Central memory CD8-positive, alpha-beta T cell (primary cell): ENCODE results near the gene MCF2L.
"Not testable (repeated sequence)": the region's sequence is repeated elsewhere in the genome, so short reads cannot be mapped to it uniquely, and the experiment has no call there.

Experiments used
- ATAC-seq: fragments of 150-1000 bp; cut with Tn5 transposase; replicated peaks from 2 replicates; pipeline ENCODE4 v1.10.0; 2022; ENCODE audit warnings: mild to moderate bottlenecking, moderate FRiP score, moderate number of reproducible peaks; ENCODE audit not compliant: poor library complexity, severe bottlenecking; ENCODE audit errors: extremely low read depth
- DNase-seq, 2 donors: peaks; one replicate each; pipeline ENCODE4 v3.0.0; 2021; ENCODE audit warnings: low spot score in 2 of 2
- H3K27ac Mint-ChIP-seq: one replicate; pipeline ENCODE4 v1.8.0; 2022; ENCODE audit warnings: low read depth, mild to moderate bottlenecking, moderate library complexity, mixed read lengths
- H3K27me3 Mint-ChIP-seq: one replicate; pipeline ENCODE4 v1.8.0; 2022; ENCODE audit warnings: mixed read lengths
- H3K36me3 Mint-ChIP-seq: one replicate; pipeline ENCODE4 v1.8.0; 2022; ENCODE audit warnings: mild to moderate bottlenecking, moderate library complexity, mixed read lengths; ENCODE audit not compliant: insufficient read depth
- H3K4me1 Mint-ChIP-seq: one replicate; pipeline ENCODE4 v1.8.0; 2022; ENCODE audit warnings: mixed read lengths
- H3K4me3 Mint-ChIP-seq: one replicate; pipeline ENCODE4 v1.8.0; 2022; ENCODE audit warnings: mild to moderate bottlenecking, moderate library complexity, mixed read lengths
- H3K9me3 Mint-ChIP-seq: one replicate; pipeline ENCODE4 v1.8.0; 2022; ENCODE audit warnings: mixed read lengths

MCF2L gene

GRCh38 chr13:113057559-113057958 is 88.5 kb downstream of the MCF2L start:
- H3K36me3 Mint-ChIP-seq, H3K4me1 Mint-ChIP-seq, H3K27ac Mint-ChIP-seq, H3K27me3 Mint-ChIP-seq, H3K9me3 Mint-ChIP-seq, DNase-seq, H3K4me3 Mint-ChIP-seq, ATAC-seq: not testable (repeated sequence)

DNA sequence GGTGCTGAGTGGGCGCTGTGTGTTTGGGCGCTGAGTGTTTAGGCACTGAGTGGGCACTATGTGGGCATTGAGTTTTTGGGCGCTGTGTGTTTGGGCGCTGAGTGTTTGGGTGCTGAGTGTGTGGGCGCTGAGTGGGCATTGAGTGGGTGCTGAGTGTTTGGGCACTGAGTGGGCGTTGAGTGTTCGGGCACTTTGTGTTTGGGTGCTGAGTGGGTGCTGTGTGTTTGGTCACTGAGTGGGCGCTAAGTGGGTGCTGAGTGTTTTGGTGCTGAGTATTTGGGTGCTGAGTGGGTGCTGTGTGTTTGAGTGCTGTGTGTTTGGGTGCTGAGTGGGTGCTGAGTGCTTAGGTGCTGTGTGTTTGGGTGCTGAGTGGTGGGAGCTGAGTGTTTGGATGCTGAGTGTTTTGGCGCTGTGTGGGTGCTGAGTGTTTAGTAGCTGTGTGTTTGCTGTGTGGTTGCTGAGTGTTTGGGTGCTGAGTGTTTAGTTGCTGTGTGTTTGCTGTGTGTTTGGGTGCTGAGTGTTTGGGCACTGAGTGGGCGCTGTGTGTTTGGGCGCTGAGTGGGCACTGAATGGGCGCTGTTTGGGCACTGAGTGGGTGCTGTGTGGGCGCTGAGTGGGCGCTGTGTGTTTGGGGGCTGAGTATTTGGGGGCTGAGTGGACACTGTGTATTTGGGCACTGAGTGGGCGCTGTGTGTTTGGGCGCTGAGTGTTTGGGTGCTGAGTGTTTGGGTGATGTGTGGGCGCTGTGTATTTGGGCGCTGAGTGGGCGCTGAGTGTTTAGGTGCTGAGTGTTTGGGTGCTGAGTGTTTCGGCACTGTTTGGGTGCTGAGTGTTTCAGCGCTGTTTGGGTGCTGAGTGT is 89.3 kb downstream of the MCF2L start:
- H3K27me3 Mint-ChIP-seq: no peaks in the 10 kb centered on the region
- H3K27ac Mint-ChIP-seq: no peak overlapping the region
- no peak for ATAC-seq
- H3K9me3 Mint-ChIP-seq: no peaks in the 10 kb centered on the region
- H3K4me3 Mint-ChIP-seq: no peak overlapping the region
- no peaks in the 10 kb centered on the region for H3K36me3 Mint-ChIP-seq
- no peak for DNase-seq
- no peaks in the 10 kb centered on the region for H3K4me1 Mint-ChIP-seq

DNA sequence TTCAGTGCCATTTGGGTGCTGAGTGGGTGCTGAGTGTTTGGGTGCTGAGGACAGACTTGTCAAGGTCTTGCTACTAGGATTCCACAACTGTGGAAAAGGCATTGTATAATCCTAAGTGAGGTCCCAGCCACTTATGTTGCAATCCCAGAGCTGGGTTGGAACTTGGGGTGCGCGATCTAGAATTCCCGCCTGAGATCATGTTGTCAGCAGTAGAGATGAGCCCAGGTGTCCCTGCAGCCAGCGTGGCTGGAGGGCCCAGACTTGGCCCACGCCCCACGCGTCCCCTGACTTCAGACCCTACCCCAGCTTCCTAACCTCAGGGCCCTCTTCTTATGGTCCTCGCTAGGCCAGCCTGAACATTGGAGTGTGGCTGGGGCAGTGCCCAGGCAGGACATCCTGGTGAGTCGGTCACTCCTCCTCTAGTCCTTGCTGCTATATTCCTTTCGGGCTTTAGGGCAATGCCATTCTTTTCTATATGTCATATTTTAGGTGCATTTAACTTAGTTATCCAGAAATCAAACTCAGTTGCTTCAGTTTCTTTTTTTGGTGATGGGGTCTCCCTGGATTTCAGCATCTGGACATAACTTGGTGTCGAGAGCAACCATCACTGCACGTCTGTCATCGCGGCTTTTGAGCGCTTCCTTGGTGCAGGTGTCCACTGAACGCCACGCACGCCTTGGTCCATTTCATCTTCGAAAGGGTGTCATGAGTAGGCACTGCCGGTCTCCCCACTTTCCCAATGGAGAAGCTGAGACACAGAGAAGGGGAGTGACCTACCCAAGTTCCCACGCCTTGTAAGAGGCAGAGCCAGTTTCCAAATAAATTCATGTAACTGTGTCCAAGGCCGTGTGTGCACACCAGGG is 90.2 kb downstream of the MCF2L start:
- Mint-ChIP-seq H3K4me1 (no peaks in the 10 kb centered on the region), H3K27ac (no peak overlapping the region), H3K4me3 (no peak overlapping the region), H3K36me3 (no peaks in the 10 kb centered on the region), H3K9me3 (no peaks in the 10 kb centered on the region), H3K27me3 (no peaks in the 10 kb centered on the region)
- DNase-seq: no peak
- no peak for ATAC-seq

DNA sequence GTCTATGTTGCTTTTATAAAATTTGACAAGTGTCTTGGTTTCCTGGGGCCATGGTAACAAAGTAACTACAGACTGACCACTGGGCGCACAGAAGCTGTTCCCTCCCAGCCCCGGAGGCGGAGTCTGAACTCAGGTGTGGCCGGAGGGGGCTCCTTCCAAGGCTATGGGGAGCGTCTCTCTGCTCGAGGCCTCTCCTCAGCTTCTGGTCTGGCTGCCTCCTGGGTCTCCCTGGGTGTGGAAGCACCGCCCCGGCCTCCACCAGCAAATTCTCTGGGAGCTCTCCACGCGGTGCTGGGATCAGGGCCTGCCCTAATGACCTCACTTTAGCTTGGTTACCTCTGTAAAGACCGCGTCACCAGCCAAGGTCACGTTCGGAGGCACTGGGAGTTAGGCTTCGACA is 90.9 kb downstream of the MCF2L start:
- Mint-ChIP-seq H3K4me3 (no peak overlapping the region), H3K27ac (no peak overlapping the region), H3K36me3 (no peaks in the 10 kb centered on the region), H3K27me3 (no peaks in the 10 kb centered on the region), H3K9me3 (no peaks in the 10 kb centered on the region), H3K4me1 (no peaks in the 10 kb centered on the region)
- no peak for ATAC-seq
- no peak for DNase-seq

DNA sequence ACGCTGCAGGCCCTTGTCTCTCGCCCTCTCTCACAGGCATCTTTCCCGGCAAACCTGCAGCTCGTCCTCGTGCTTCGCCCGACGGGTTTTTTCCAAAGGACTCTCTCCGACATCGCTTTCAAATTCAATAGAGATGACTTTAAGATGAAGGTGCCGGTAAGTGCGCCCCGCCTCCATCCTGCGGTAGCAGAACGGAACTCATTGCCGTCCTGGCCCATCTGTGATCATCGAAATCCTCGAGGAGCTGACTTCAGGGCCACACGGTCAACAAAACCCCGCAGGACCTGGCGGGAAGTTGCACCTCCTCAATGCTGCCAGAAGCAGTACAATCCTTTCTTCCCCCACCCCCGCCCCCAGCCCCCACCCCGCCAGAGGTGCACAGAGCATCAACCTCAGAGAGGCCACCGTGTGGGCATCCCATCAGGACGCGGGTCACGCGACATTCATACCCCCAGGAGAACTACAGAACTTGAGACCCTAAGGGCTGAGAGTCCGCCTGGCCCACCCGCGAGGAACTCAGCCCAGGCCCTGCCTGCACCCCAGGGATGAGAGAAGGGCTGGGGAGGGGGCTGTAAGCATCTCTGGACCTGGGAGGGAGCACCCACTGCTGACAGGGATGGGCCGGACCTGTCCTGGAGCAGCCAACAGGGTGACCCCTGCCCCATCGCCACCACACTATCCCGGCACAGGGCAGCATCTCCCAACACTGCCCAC is 91.7 kb downstream of the MCF2L start:
- ATAC-seq: no peak
- DNase-seq: no peak

DNA sequence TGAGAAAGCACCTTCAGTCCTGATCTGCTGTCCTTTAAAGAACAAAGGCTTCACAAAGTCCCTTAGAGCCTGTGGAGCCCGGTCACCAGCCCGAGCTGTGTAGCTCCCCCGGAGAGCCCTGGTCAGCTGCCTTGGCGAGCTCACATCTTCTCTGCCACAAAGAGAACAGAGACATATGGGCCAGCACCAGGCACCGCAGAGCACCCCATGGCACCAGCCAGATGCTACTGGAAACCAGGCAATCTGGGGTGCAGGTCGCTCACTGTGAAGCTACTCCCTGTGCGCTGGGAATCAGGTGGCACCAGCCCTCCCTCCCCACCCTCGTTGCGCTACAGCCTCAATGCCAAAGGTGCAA is 92.2 kb downstream of the MCF2L start:
- Mint-ChIP-seq H3K4me3 (no peak overlapping the region), H3K9me3 (no peaks in the 10 kb centered on the region), H3K36me3 (no peaks in the 10 kb centered on the region), H3K4me1 (no peaks in the 10 kb centered on the region), H3K27me3 (no peaks in the 10 kb centered on the region), H3K27ac (no peak overlapping the region)
- DNase-seq (no peak), ATAC-seq (no peak)

More for the DNA sequence above, 91.7 kb downstream of the MCF2L start:
- H3K4me1 Mint-ChIP-seq: no peaks in the 10 kb centered on the region
- no peak overlapping the region for H3K4me3 Mint-ChIP-seq
- no peaks in the 10 kb centered on the region for H3K9me3 Mint-ChIP-seq
- H3K27me3 Mint-ChIP-seq: no peaks in the 10 kb centered on the region
- no peaks in the 10 kb centered on the region for H3K36me3 Mint-ChIP-seq
- H3K27ac Mint-ChIP-seq: no peak overlapping the region

- DNase-seq: no peak
- ATAC-seq: no peak
- H3K27me3 Mint-ChIP-seq: no peaks in the 10 kb centered on the region
- no peak overlapping the region for H3K4me3 Mint-ChIP-seq
- H3K4me1 Mint-ChIP-seq: no peaks in the 10 kb centered on the region
- no peak overlapping the region for H3K27ac Mint-ChIP-seq
- H3K36me3 Mint-ChIP-seq: no peaks in the 10 kb centered on the region
- no peaks in the 10 kb centered on the region for H3K9me3 Mint-ChIP-seq
Observed at GRCh38 chr13:113061796-113062425, 92.9 kb downstream of the MCF2L start.

- Mint-ChIP-seq H3K27ac (no peak overlapping the region), H3K27me3 (no peaks in the 10 kb centered on the region), H3K36me3 (no peaks in the 10 kb centered on the region), H3K4me1 (no peaks in the 10 kb centered on the region), H3K9me3 (no peaks in the 10 kb centered on the region), H3K4me3 (no peak overlapping the region)
- ATAC-seq: no peak
- DNase-seq: no peak
Observed at GRCh38 chr13:113062691-113063090, 93.7 kb downstream of the MCF2L start.

GRCh38 chr13:113063091-113063491 is 94.1 kb downstream of the MCF2L start:
- H3K27me3 Mint-ChIP-seq: no peaks in the 10 kb centered on the region
- DNase-seq (no peak), ATAC-seq (no peak)
- H3K4me3 Mint-ChIP-seq: no peak overlapping the region
- H3K9me3 Mint-ChIP-seq: no peaks in the 10 kb centered on the region
- no peaks in the 10 kb centered on the region for H3K4me1 Mint-ChIP-seq
- H3K27ac Mint-ChIP-seq: no peak overlapping the region
- H3K36me3 Mint-ChIP-seq: no peaks in the 10 kb centered on the region

- Mint-ChIP-seq H3K4me1 (no peaks in the 10 kb centered on the region), H3K36me3 (no peaks in the 10 kb centered on the region), H3K27me3 (no peaks in the 10 kb centered on the region), H3K27ac (no peak overlapping the region), H3K4me3 (no peak overlapping the region), H3K9me3 (no peaks in the 10 kb centered on the region)
- ATAC-seq (no peak), DNase-seq (no peak)
Observed at GRCh38 chr13:113064000-113064533, 95.1 kb downstream of the MCF2L start.

DNA sequence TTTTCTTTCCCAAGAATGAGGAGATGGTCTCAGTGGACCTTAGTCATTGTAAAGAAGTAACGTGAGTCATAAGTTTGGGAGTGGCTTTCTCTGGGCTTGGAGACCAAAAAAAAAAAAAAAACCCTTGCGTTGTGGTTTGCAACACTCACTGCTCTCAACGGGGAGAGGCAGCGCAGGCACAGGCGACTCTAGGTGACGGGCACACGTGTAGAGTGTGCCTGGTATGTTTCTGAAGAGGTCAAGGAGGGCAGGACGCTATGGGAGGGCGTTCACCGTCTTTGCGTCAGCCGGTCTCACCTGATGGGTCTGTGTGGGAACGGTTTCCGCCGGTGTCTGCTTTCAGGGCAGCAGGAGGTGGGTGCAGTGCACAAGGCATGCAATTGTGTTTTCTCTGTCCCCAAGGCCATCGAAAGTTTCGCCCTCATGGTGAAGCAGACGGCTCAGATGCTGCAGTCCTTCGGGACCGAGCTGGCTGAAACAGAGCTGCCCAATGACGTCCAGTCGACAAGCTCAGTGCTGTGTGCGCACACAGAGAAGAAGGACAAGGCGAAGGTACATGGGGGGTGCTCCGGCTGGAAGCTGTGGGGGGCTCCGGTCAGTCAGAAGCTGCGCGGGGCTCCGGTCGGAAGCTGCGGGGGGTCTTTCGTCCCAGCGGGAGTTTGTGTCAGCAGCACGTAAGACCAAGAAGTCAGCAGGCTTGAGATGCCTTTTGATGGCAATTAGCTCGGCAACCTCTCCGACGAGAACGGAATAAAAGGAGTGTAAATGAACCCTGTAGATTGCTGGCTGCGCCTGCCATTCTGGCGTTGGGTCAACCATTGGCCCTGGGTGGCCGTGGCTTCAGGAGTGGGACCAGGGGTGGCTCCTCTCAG is 95.8 kb downstream of the MCF2L start:
- Mint-ChIP-seq H3K27me3 (no peaks in the 10 kb centered on the region), H3K4me1 (no peaks in the 10 kb centered on the region), H3K4me3 (no peak overlapping the region), H3K36me3 (no peaks in the 10 kb centered on the region), H3K9me3 (no peaks in the 10 kb centered on the region), H3K27ac (no peak overlapping the region)
- no peak for DNase-seq
- ATAC-seq: no peak
